Smooth muscle cell (in vitro differentiated cells): ENCODE data around the gene TNNT2. TPM values are rescaled to one million over a fixed set of nuclear protein-coding genes. Genes with fewer than 3 reads are reported as not detected.

Experiments used
- DNase-seq: peaks from one replicate; lab custom pipeline; 2025; ENCODE audit not compliant: unreplicated experiment; lab: John Stamatoyannopoulos, UW
- H2AFZ ChIP-seq: fragments of 200-600 bp; sonication (generic); 2 replicates; pipeline ENCODE4 v1.6.0; 2016; ENCODE audit warnings: antibody characterized with exemption, low read depth, mild to moderate bottlenecking
- H3F3A ChIP-seq: fragments of 200-600 bp; sonication (generic); 2 replicates; pipeline ENCODE4 v1.6.0; 2017; ENCODE audit warnings: antibody characterized with exemption, low read depth
- H3K27ac ChIP-seq: fragments of 200-600 bp; sonication (generic); 2 replicates; pipeline ENCODE4 v1.5.1; 2016; ENCODE audit warnings: low read depth, mild to moderate bottlenecking
- H3K27me3 ChIP-seq: fragments of 200-600 bp; sonication (generic); 2 replicates; pipeline ENCODE4 v1.6.1; 2016; ENCODE audit warnings: low read depth, mild to moderate bottlenecking
- H3K36me3 ChIP-seq: fragments of 200-600 bp; sonication (generic); 2 replicates; pipeline ENCODE4 v1.5.1; 2016; ENCODE audit warnings: low read depth
- H3K4me1 ChIP-seq: fragments of 200-600 bp; sonication (generic); 2 replicates; pipeline ENCODE4 v1.5.1; 2016; ENCODE audit warnings: low read depth
- H3K4me2 ChIP-seq: fragments of 200-600 bp; sonication (generic); 2 replicates; pipeline ENCODE4 v1.6.0; 2016; ENCODE audit warnings: mild to moderate bottlenecking
- H3K4me3 ChIP-seq: fragments of 200-600 bp; sonication (generic); 2 replicates; pipeline ENCODE4 v1.5.1; 2016; ENCODE audit warnings: mild to moderate bottlenecking
- H3K79me2 ChIP-seq: fragments of 200-600 bp; sonication (generic); 2 replicates; pipeline ENCODE4 v1.6.0; 2016; ENCODE audit warnings: low read depth, mild to moderate bottlenecking
- H3K9ac ChIP-seq: fragments of 200-600 bp; sonication (generic); 2 replicates; pipeline ENCODE4 v1.6.0; 2016; ENCODE audit warnings: low read depth
- H3K9me3 ChIP-seq: fragments of 200-600 bp; sonication (generic); replicated peaks from 2 replicates; pipeline ENCODE4 v1.5.1; 2016; ENCODE audit warnings: low read depth
- H4K20me1 ChIP-seq: fragments of 200-600 bp; sonication (generic); 2 replicates; pipeline ENCODE4 v1.6.0; 2016; ENCODE audit warnings: low read depth
- WGBS: methylation state at CpG from one replicate; pipeline ENCODE4 v1.1.7; 2016; ENCODE audit warnings: low lambda C conversion rate; 5-methylcytosine and 5-hydroxymethylcytosine counted together
- polyA plus RNA-seq: library from polyadenylated mRNA; unstranded; fragments of >200 nt; fragmentation: Nextera tagmentation; extraction: Ambion mirVana; gene quantifications from 2 replicates; pipeline ENCODE4 v1.2.1, GENCODE V29; 2016
- total RNA-seq: library from RNA; depleted of rRNA; stranded (reverse); fragments of >200 nt; gene quantifications from 2 replicates; pipeline ENCODE4 v1.2.3, GENCODE V29; 2014
- TF ChIP-seq, protein P1 (sequence below): fragments of 200-600 bp; sonication (generic); IDR thresholded peaks from 2 replicates; pipeline ENCODE4 v1.5.1; 2017; ENCODE audit warnings: borderline replicate concordance, mild to moderate bottlenecking, antibody characterized with exemption; ENCODE audit not compliant: insufficient read depth, poor library complexity, severe bottlenecking

Gene TNNT2
- total and polyA plus RNA-seq, 2 experiments from 2014 or later = 4.4 to 6.5 TPM

- Histone ChIP-seq H3K9ac (no peak overlapping the region), H3K27me3 (no peaks in the 10 kb centered on the region), H3K9me3 (no peaks in the 10 kb centered on the region), H3K4me2 (no peak overlapping the region), H4K20me1 (no peaks in the 10 kb centered on the region), H3K27ac (no peak overlapping the region), H3K36me3 (no peaks in the 10 kb centered on the region), H2AFZ (no peak overlapping the region), H3F3A (peaks cover 14% of the 10 kb centered on the region), H3K4me3 (no peak overlapping the region), H3K79me2 (no peaks in the 10 kb centered on the region), H3K4me1 (peaks cover 5% of the 10 kb centered on the region)
- 80% methylated on average over 8 of the region's 8 CpGs for WGBS
- TF ChIP-seq, protein P1, sequence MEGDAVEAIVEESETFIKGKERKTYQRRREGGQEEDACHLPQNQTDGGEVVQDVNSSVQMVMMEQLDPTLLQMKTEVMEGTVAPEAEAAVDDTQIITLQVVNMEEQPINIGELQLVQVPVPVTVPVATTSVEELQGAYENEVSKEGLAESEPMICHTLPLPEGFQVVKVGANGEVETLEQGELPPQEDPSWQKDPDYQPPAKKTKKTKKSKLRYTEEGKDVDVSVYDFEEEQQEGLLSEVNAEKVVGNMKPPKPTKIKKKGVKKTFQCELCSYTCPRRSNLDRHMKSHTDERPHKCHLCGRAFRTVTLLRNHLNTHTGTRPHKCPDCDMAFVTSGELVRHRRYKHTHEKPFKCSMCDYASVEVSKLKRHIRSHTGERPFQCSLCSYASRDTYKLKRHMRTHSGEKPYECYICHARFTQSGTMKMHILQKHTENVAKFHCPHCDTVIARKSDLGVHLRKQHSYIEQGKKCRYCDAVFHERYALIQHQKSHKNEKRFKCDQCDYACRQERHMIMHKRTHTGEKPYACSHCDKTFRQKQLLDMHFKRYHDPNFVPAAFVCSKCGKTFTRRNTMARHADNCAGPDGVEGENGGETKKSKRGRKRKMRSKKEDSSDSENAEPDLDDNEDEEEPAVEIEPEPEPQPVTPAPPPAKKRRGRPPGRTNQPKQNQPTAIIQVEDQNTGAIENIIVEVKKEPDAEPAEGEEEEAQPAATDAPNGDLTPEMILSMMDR = peak; percentile 74
- peak; percentile 5 for DNase-seq
Observed at GRCh38 chr1:201385299-201385891, 7.9 kb upstream of the TNNT2 start.

DNA sequence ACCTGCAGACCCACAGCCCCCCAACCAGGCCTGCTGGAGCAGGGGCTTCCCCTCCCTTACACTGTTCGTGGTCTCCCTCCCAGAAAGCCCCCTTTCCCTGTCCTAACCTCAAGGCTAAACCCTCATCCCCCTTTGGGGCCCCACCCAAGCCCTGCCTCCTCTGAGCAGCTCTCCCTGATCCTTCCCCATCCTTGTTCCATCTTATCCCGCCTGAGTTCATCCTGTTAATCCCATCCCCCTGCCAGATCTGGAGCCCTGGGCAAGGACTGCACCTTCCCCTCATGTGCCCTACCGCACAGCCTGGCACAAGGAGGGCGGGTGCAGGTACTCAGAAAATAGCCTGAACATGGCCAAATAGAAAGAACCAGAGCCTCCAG lies 6.9 kb upstream of the TNNT2 start:
- TF ChIP-seq, protein P1 = no peak
- H3K9me3 ChIP-seq = no peaks in the 10 kb centered on the region
- no peaks in the 10 kb centered on the region for H3K27me3 ChIP-seq
- peaks cover 5% of the 10 kb centered on the region for H3K4me1 ChIP-seq
- H3K27ac ChIP-seq = peak overlapping the region; percentile 64
- H3K79me2 ChIP-seq = no peaks in the 10 kb centered on the region
- no peak overlapping the region for H3K9ac ChIP-seq
- H2AFZ ChIP-seq = no peak overlapping the region
- H4K20me1 ChIP-seq = no peaks in the 10 kb centered on the region
- peak overlapping the region; percentile 70 for H3K4me2 ChIP-seq
- WGBS = 51% methylated on average over 4 of the region's 4 CpGs
- peaks cover 14% of the 10 kb centered on the region for H3F3A ChIP-seq
- no peak overlapping the region for H3K4me3 ChIP-seq
- no peaks in the 10 kb centered on the region for H3K36me3 ChIP-seq
- DNase-seq = peak; percentile 40

- Histone ChIP-seq H4K20me1 (no peaks in the 10 kb centered on the region), H3K9me3 (no peaks in the 10 kb centered on the region), H2AFZ (no peak overlapping the region), H3K79me2 (no peaks in the 10 kb centered on the region), H3K27me3 (no peaks in the 10 kb centered on the region), H3K27ac (peak overlapping the region; percentile 64), H3K4me1 (peaks cover 5% of the 10 kb centered on the region), H3K4me2 (peak overlapping the region; percentile 70), H3K4me3 (no peak overlapping the region), H3K9ac (no peak overlapping the region), H3K36me3 (no peaks in the 10 kb centered on the region), H3F3A (peaks cover 14% of the 10 kb centered on the region)
- 75% methylated on average over 4 of the region's 4 CpGs for WGBS
- peak; percentile 40 for DNase-seq
- TF ChIP-seq, protein P1 = no peak
Observed at GRCh38 chr1:201383647-201384405, 6.3 kb upstream of the TNNT2 start.
